BJ (cell line): ENCODE measurements around the gene PDE10A. TPM values are rescaled to one million over a fixed set of nuclear protein-coding genes. Genes with fewer than 3 reads are reported as not detected.

Experiments used
- CTCF ChIA-PET: fragments of 350-600 bp; formaldehyde crosslinking; extraction: SDS; loops from one replicate; lab custom pipeline; 2021; ENCODE audit warnings: antibody characterized with exemption, inconsistent platforms; lab: Yijun Ruan, JAX
- POLR2A ChIA-PET: fragments of 300-600 bp; sonication (Branson Sonifier 250); formaldehyde crosslinking; extraction: SDS; loops from one replicate; lab custom pipeline; 2021; ENCODE audit warnings: antibody characterized with exemption; lab: Charles Lee
- DNase-seq: peaks from one replicate; pipeline ENCODE4 v3.0.0-alpha.2; 2011; ENCODE audit warnings: low read depth
- H3K27me3 ChIP-seq: 2 replicates; pipeline ENCODE4 v1.6.0; 2011; ENCODE audit warnings: low read length; ENCODE audit not compliant: control insufficient read depth, insufficient read depth
- H3K36me3 ChIP-seq: 2 replicates; pipeline ENCODE4 v1.5.1; 2011; ENCODE audit warnings: low read length; ENCODE audit not compliant: control insufficient read depth, insufficient read depth
- H3K4me3 ChIP-seq: 2 replicates; pipeline ENCODE4 v1.5.1; 2011; ENCODE audit warnings: low read depth, mild to moderate bottlenecking, control low read depth, low read length
- polyA plus RNA-seq: library from polyadenylated mRNA; depleted of rRNA; stranded (reverse); fragments of >200 nt; gene quantifications from 2 replicates; pipeline ENCODE4 v1.2.3, GENCODE V29; 2011
- TF ChIP-seq, protein P1 (sequence below): IDR thresholded peaks from 2 replicates; pipeline ENCODE4 v1.5.1; 2011; ENCODE audit warnings: low read depth, mild to moderate bottlenecking, control low read depth, inconsistent platforms, low read length, moderate library complexity; ENCODE audit not compliant: insufficient read depth

Gene PDE10A
- polyA plus RNA-seq, 1 experiment: 0.36 TPM

DNA sequence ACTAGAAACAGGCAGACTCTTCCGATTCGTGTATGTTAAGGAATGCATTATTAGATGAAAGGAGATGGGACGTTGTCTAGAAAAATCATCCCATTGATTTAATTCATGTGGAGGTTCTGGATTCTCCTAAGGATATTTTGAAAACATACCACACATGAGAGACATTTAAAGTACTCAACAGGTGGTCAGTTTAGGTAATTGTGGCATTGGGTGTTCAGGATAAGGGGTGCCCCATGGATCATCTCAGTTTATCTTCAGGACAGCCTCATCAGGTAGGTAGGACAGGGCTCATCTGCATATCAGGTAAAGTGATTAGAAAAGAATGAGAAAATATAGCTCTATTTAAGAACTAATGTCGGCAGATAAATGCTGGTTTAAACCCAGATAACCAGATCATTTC, 15.9 kb upstream of the PDE10A start:
- TF ChIP-seq, protein P1, sequence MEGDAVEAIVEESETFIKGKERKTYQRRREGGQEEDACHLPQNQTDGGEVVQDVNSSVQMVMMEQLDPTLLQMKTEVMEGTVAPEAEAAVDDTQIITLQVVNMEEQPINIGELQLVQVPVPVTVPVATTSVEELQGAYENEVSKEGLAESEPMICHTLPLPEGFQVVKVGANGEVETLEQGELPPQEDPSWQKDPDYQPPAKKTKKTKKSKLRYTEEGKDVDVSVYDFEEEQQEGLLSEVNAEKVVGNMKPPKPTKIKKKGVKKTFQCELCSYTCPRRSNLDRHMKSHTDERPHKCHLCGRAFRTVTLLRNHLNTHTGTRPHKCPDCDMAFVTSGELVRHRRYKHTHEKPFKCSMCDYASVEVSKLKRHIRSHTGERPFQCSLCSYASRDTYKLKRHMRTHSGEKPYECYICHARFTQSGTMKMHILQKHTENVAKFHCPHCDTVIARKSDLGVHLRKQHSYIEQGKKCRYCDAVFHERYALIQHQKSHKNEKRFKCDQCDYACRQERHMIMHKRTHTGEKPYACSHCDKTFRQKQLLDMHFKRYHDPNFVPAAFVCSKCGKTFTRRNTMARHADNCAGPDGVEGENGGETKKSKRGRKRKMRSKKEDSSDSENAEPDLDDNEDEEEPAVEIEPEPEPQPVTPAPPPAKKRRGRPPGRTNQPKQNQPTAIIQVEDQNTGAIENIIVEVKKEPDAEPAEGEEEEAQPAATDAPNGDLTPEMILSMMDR: no peak
- DNase-seq: no peak
- ChIA-PET CTCF (no interaction called here), POLR2A (no interaction called here)
- no peaks in the 10 kb centered on the region for H3K36me3 ChIP-seq
- no peak overlapping the region for H3K4me3 ChIP-seq
- H3K27me3 ChIP-seq: no peaks in the 10 kb centered on the region

DNA sequence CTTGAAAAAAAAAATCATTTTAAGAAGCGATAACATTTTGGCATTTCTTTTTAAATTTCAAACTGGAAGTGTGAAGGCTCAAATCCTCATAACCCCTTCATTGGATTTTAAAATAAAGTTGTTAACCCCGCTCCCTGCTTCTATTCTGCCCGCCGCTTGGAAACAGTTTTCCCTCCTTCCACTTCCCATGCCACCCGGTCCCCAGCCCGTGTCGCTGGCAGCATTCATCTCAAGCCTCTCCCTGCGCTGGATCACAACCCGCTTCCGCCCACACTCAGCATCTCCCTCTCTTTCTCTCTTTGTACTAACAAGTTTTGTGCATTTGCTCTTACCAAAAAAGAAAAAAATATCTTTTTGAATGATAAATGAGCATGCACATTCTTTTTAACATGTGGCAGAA, 15.4 kb upstream of the PDE10A start:
- ChIA-PET CTCF (no interaction called here), POLR2A (no interaction called here)
- Histone ChIP-seq H3K4me3 (no peak overlapping the region), H3K27me3 (no peaks in the 10 kb centered on the region), H3K36me3 (no peaks in the 10 kb centered on the region)
- TF ChIP-seq, protein P1: no peak
- DNase-seq: no peak

DNA sequence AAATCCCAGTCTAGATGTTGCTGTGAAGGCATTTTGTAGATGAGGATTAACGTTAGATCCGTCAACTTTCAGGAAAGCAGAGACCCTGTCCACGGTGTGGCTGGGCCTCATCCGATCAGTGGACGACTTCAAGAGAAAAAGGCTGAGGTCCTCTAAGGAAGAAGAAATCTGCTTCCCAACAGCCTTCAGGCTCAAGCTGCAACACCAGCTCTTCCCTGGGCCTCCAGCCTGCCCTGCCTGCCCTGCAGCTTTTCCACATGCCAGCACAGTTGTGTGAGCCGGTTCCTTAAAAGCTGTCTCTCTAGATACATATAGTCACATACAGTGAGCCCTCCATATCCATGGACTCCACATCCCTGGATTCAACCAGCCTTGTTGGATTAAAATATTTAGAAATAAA, 14.1 kb upstream of the PDE10A start:
- TF ChIP-seq, protein P1: no peak
- Histone ChIP-seq H3K27me3 (no peaks in the 10 kb centered on the region), H3K4me3 (no peak overlapping the region), H3K36me3 (no peaks in the 10 kb centered on the region)
- ChIA-PET CTCF (no interaction called here), POLR2A (no interaction called here)
- no peak for DNase-seq

DNA sequence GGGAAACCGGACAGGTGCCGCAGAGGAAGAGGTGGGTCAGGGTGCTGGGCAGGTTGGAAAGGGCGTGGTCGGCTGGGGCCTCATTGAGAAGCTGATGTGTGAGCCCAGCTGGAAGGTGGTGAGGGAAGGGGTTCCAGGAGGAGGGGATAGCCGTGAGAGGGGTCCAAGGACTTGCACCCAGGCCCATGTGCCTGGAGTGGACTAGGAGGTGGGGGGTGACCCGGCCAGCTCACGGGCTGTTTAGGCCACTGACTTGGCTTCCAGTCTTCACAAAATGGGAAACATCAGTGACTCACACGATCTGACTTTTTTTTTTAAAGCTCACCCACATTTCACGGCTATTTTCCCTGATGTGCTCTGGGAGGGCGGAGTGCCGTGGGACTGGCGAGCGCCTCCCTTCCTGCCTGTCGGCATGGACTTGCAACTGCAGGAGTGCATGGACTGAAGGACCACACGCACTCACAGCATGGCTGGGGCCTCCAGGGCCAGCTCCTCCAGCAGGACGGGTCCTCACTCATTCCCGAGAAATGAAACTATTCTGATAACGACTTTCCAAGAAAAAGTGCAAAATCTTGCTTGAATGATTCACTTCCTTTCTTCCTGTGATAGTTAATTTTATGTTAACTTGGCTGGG, 13.5 kb upstream of the PDE10A start:
- Histone ChIP-seq H3K36me3 (no peaks in the 10 kb centered on the region), H3K27me3 (no peaks in the 10 kb centered on the region), H3K4me3 (no peak overlapping the region)
- no peak for DNase-seq
- CTCF ChIA-PET: no interaction called here
- TF ChIP-seq, protein P1: no peak
- POLR2A ChIA-PET: no interaction called here

DNA sequence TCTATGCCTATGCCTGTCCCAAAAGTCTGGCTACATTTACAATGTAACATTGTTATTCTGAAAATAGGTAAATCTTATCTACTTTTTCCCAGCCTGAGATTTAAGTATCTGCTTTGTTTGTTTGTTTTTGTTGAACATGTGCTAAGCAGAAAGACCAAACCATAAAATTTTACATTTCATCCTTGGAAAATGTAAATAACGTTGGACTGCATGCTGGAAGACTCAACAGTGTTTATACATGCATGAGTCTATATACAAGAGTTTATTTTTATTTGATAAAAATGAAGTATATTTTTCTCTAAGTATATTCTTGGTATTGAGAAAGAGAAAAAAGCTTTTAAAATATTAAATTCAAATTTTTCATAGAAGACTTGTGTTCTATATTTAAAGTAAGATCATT, 12.1 kb upstream of the PDE10A start:
- Histone ChIP-seq H3K4me3 (no peak overlapping the region), H3K36me3 (no peaks in the 10 kb centered on the region), H3K27me3 (no peaks in the 10 kb centered on the region)
- ChIA-PET POLR2A (no interaction called here), CTCF (no interaction called here)
- DNase-seq: no peak
- TF ChIP-seq, protein P1: no peak
